ENCODE measurements around the gene PRPF6. TPM values are rescaled to one million over a fixed set of nuclear protein-coding genes. Genes with fewer than 3 reads are reported as not detected.

Gene PRPF6
- total RNA-seq, 1 donor from 2014 or later: 57.2 TPM

DNA sequence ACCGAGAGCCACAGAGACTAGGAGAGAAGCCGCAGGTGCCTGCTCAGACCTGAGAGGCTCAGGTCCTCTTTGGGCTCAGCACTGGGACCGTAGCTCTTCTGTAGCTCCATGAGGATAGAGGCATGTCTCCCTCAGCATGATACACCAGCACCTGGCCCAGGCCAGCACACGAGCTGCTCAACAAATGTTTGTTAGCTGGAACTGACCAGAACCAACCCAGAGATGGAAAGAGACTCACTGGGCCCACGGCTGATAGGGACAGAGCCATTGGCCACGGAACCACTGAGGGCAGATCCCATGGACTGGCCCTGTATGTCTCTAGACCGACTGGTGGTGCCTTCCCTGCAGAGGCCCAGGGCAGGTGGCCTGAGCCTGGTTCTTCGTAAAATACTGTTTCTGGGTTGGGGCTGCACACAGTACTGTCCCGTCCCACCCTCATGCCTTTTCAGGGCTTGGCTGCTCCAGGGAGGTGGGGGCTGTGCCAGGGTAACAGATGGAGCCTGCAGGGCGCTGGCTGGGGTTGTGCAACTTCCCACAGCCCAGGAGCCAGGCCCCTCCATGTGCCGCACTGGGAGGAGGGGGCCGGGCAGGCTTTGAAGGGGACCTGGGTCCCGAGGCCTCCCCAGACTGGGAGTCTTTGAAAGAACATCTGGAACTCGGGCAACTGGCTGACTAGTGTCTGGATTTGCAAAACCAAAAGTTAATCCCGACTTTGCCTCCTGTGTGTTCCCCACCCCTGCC lies 60.3 kb downstream of the PRPF6 start:
- intact Hi-C loops (cut with DNase I): no loop called here
- Histone ChIP-seq H3K4me3 (peak overlapping the region; percentile 58), H3K4me1 (peaks cover 51% of the 10 kb centered on the region), H3K36me3 (no peaks in the 10 kb centered on the region), H3K27ac (peak overlapping the region; percentile 76), H3K27me3 (ENCODE audit: low read depth) (peaks cover 52% of the 10 kb centered on the region), H3K9me3 (no peaks in the 10 kb centered on the region)
- DNase-seq (no peak), ATAC-seq (no peak)
- TF ChIP-seq, protein P1, sequence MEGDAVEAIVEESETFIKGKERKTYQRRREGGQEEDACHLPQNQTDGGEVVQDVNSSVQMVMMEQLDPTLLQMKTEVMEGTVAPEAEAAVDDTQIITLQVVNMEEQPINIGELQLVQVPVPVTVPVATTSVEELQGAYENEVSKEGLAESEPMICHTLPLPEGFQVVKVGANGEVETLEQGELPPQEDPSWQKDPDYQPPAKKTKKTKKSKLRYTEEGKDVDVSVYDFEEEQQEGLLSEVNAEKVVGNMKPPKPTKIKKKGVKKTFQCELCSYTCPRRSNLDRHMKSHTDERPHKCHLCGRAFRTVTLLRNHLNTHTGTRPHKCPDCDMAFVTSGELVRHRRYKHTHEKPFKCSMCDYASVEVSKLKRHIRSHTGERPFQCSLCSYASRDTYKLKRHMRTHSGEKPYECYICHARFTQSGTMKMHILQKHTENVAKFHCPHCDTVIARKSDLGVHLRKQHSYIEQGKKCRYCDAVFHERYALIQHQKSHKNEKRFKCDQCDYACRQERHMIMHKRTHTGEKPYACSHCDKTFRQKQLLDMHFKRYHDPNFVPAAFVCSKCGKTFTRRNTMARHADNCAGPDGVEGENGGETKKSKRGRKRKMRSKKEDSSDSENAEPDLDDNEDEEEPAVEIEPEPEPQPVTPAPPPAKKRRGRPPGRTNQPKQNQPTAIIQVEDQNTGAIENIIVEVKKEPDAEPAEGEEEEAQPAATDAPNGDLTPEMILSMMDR (IDR thresholded peaks at IDR 0.05): no peak

DNA sequence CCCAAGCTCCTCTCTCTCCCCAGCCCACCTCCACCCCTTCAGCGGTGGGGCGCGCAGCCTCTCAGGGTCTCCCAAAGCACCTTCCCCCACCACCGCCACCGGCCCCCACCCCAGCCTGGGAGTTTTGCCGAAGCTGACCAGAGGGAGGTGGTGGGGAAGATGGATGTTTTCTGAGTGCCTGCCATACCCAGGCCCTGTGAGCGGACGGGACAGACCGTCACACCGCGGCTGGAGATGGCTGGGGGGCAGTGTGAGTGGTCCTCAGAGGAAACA lies 60.8 kb downstream of the PRPF6 start:
- Histone ChIP-seq H3K27me3 (ENCODE audit: low read depth) (peaks cover 55% of the 10 kb centered on the region), H3K36me3 (no peaks in the 10 kb centered on the region), H3K9me3 (no peaks in the 10 kb centered on the region), H3K4me1 (peaks cover 51% of the 10 kb centered on the region), H3K27ac (peak overlapping the region; percentile 76), H3K4me3 (peak overlapping the region; percentile 58)
- DNase-seq: no peak
- TF ChIP-seq, protein P1 (IDR thresholded peaks at IDR 0.05): no peak
- intact Hi-C loops (cut with DNase I): no loop called here
- ATAC-seq: no peak

DNA sequence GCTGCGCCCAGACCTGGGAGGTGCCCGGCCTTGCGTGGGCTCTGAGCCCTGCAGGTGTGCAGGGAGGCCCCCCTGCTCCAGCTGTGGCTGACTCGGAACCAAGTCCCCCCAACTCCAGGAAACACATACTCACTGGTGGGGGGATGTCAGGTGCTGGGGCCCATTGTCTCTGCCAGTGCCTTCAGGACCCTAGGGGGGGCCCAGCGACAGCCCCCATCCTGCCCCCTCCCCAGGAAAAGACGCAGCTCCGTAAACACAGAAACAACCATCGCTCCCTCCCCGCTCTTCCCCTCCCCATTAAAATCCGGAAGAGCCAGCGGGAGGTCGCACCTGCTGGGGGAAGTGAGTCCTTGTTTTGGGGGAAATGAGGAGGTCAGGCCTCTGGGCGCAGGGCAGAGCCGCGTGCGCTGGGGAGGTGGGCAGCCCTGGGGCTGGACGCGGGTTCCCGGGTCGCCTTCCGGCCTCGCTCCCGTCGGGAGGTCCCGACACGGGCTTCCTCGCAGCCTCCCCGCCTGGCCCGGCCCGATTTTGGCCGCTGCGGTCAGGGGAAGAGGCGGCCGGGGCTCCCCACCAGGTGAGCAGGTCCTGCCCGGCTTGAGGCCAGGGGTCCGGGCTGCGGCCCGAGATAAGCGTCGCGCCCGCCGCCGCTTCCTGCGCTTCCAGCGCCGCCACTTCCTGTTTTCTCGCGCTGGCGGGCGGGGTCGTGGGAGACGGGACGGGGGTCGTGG lies 61.3 kb downstream of the PRPF6 start:
- no peak for ATAC-seq
- peak overlapping the region; percentile 58 for H3K4me3 ChIP-seq
- TF ChIP-seq, protein P1 (IDR thresholded peaks at IDR 0.05): no peak
- peak overlapping the region; percentile 76 for H3K27ac ChIP-seq
- no peaks in the 10 kb centered on the region for H3K9me3 ChIP-seq
- H3K4me1 ChIP-seq: peaks cover 51% of the 10 kb centered on the region
- no peaks in the 10 kb centered on the region for H3K36me3 ChIP-seq
- intact Hi-C loops (cut with DNase I): no loop called here
- H3K27me3 ChIP-seq (ENCODE audit: low read depth): peaks cover 54% of the 10 kb centered on the region
- DNase-seq: no peak

DNA sequence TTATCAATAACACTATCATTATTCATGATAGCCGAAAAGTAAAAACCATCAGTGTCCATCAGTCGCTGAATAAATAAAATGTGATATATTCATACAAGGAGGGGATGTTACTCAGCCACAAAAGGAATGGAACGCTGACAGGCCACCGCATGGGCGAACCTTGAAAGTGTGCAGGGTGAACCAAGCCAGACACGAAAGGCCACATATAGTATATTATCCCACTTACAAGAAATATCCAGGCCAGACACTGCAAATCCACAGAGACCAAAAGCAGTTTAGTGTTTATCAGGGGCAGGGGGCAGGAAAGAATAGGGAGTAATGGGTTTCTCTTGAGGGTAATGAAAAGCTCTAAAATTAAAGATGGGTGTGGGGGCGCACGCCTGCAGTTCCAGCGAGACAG lies 62.8 kb downstream of the PRPF6 start:
- no peaks in the 10 kb centered on the region for H3K9me3 ChIP-seq
- H3K27ac ChIP-seq: no peak overlapping the region
- peaks cover 58% of the 10 kb centered on the region for H3K27me3 ChIP-seq (ENCODE audit: low read depth)
- DNase-seq (no peak), ATAC-seq (no peak)
- TF ChIP-seq, protein P1 (IDR thresholded peaks at IDR 0.05): no peak
- H3K4me1 ChIP-seq: peaks cover 37% of the 10 kb centered on the region
- intact Hi-C loops (cut with DNase I): no loop called here
- H3K36me3 ChIP-seq: no peaks in the 10 kb centered on the region
- no peak overlapping the region for H3K4me3 ChIP-seq

DNA sequence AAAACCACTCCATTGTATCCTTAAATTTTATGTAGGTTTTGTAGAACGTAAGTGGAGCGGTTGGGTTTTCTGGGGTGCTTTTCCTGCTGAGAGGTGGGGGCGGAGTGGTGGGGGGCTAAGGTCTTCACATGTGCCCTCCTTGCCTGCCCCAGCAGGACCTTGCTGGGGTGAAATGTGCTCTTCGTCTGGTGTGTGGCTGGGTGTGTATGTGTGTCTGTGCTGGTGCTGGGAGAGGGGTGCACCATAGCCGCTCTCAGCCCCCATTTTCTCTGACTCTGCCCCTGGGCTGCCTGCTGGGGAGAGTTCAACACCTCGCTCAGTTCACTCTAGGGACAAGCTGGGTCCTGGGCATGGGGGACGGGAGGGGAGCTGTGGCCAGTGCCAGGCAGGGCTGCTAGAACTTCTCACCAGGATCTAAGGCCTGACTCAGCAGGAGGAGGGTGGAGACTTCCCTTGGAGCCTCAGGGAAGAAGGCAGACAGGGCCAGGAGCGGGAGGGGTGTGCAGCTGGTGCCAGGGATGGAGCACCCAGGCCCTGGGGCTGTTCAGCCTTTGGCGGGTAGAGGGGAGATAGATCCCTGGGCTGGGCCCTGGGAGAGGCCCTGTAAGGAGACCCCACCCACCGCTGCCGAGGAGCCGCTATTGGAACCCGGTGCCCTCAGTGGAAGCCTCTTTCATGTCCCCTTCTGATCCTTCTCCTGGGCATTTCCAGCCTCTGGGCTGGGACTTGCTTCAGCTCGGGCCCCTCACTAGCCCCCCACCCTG lies 63.7 kb downstream of the PRPF6 start:
- Histone ChIP-seq H3K27me3 (ENCODE audit: low read depth) (peaks cover 62% of the 10 kb centered on the region), H3K36me3 (no peaks in the 10 kb centered on the region), H3K4me1 (peaks cover 28% of the 10 kb centered on the region), H3K27ac (peak overlapping the region; percentile 60), H3K9me3 (no peaks in the 10 kb centered on the region), H3K4me3 (peak overlapping the region; percentile 3)
- intact Hi-C loops (cut with DNase I): no loop called here
- TF ChIP-seq, protein P1 (IDR thresholded peaks at IDR 0.05): no peak
- DNase-seq (no peak), ATAC-seq (peak; percentile 4)

Measured in lower lobe of right lung (tissue), 2 donors.